DMS153 (cell line): Measurements from ENCODE around the gene NEU2.
"Not testable (repeated sequence)": the region's sequence is repeated elsewhere in the genome, so short reads cannot be mapped to it uniquely, and the experiment has no call there.

ENCODE experiments used
- DNase-seq: peaks from one replicate; lab custom pipeline; 2025; lab: John Stamatoyannopoulos, UW

The NEU2 gene

DNA sequence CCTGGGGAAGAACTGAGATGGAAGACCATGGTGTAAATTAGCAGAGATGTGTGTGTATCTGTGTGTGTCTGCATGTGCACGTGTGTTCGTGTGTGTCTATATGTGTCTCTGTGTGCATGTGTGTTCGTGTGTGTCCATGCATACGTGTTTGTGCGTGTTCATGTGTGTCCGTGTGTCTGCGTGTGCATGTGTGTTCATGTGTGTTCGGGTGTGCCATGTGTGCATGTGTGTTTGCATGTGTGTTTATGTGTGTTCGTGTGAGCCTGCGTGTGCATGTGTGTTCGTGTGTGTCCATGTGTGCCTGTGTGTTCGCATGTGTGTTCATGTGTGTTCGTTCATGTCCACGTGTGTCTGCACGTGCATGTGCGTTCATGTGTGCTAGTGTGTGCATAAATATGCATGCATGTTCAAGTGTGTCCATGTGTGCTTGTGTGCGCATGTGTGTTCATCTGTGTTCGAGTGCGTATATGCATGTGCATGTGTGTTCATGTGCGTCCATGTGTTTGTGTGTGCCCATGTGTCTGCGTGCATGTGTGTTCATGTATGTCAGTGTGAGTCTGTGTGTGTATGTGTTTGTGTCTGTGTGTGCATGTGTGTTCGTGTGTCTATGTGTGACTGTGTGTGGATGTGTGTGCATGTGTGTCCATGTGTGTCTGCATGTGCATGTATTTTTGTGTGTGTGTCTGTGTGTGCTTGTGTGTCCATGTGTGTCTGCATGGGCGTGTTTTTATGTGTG is 3.1 kb downstream of the NEU2 start:
- no peak for DNase-seq

GRCh38 chr2:233036162-233036838 is 3.8 kb downstream of the NEU2 start:
- no peak for DNase-seq

DNA sequence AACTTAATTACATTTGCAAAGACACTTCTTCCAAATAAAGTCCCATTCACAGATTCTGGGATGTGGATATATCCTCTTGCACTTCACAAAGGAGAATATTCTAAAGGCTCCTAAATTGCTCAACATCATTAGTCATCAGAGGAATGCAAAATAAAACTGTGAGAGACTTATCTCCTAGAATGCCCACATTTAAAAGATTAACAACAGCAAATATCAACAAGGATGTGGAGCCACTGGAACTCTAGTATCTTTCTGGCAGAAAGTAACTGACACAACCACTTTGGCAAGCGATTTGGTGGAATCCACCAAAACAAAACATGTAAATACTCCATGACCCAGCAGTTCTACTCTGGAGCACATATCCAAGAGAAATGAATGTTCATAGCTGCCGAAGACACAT is 4.6 kb downstream of the NEU2 start:
- no peak for DNase-seq

GRCh38 chr2:233039212-233039845 is 6.9 kb downstream of the NEU2 start:
- DNase-seq: no peak

GRCh38 chr2:233039846-233040530 is 7.5 kb downstream of the NEU2 start:
- no peak for DNase-seq

DNA sequence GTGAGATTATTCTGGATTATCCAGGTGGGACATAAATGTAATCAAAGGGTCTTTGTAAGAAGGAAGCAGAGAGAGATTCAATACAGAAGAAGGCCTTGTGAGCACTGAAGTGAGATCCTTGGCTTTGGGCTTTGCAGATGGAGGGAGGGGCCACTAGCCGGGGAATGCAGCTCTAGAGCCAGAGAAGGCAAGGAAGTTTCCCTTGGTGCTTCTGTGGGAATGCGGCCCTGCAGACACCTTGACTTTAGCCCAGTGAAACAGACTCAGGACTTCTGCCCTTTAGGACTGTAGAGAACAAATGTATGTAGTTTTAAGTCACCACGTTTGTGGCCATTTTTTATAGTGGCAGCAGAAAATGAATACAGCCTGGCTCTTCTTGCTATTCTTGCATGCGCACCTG is 8.1 kb downstream of the NEU2 start:
- no peak for DNase-seq

DNA sequence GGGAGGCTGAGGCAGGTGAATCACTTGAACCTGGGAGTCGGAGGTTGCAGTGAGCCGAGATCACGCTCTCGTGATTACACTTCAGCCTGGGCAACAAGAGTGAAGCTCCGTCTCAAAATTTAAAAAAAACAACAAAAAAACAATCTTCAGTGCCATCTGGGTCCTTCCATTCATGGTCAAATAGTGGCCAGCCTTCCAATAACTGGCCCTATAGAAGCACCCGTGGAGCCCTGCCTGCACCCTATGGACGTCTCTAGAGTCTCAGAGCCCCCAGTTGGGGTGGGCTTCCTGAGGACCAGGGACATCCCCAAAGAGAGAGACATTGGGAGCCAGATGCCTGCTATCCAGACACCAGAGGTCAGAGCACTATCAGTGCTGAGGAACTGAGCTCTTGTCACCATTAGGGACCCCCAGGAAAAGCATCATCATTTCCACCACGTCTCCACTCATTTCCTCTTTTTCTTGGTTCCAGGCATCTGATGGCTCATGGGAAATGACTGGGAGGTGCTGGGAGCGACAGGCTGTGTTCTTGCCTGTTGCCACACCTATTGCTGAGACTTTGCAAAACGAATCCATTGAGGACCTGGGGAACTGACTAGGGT is 9.4 kb downstream of the NEU2 start:
- no peak for DNase-seq

DNA sequence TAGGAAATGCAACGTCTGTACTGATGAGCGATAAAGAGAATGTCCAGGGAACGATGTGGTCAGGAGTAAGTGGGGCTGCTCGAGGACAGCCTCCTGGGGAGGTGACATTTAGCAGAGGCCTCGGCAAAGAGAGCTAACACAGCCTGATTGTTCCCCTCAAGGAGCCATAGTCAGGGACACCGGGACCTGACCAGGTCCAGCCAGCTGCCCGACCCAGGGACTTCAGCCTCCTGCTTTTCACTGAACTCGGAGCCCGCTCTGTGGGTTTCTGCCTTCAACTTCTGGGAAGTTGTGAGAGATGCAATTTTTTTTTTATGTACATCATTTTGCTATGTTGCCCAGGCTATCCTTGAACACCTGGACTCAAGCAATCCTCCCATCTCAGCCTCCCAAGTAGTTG is 10.1 kb downstream of the NEU2 start:
- DNase-seq: no peak

DNA sequence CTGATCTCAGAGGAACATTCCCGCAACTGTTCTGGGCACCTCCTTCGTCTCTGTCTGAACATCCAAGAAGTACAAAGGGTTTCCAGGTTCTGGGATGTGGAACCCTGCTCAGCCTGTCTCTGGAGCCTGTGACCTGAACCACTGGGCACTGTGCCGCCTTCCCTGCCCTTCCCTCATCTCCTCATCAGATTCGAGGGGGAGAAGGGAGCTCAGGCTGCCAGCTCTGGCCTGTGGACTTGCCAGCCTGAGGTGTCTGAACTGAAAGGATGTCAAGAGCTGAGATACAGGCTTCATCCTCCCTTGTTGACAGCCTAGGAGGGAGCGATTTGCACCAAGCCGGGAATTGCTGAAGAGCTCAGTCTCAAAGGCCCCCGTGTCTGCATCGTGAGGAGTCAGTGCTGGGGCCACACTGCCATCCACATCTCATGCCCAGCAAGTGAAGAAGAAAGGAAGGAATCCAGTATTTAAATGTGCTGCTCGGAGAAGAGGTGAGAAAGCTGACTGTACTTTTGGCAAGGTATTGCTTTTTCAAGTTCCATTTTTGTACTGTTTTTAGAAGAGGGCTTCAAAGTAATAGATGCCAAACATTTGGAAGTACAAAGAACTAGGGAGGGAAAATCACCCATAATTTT is 12.6 kb downstream of the NEU2 start:
- no peak for DNase-seq

GRCh38 chr2:233047206-233047605 is 14.7 kb downstream of the NEU2 start:
- no peak for DNase-seq

GRCh38 chr2:233047667-233048066 is 15.2 kb downstream of the NEU2 start:
- DNase-seq: no peak

GRCh38 chr2:233048569-233049193 is 16.2 kb downstream of the NEU2 start:
- no peak for DNase-seq

GRCh38 chr2:233049194-233049761 is 16.8 kb downstream of the NEU2 start:
- DNase-seq: no peak

DNA sequence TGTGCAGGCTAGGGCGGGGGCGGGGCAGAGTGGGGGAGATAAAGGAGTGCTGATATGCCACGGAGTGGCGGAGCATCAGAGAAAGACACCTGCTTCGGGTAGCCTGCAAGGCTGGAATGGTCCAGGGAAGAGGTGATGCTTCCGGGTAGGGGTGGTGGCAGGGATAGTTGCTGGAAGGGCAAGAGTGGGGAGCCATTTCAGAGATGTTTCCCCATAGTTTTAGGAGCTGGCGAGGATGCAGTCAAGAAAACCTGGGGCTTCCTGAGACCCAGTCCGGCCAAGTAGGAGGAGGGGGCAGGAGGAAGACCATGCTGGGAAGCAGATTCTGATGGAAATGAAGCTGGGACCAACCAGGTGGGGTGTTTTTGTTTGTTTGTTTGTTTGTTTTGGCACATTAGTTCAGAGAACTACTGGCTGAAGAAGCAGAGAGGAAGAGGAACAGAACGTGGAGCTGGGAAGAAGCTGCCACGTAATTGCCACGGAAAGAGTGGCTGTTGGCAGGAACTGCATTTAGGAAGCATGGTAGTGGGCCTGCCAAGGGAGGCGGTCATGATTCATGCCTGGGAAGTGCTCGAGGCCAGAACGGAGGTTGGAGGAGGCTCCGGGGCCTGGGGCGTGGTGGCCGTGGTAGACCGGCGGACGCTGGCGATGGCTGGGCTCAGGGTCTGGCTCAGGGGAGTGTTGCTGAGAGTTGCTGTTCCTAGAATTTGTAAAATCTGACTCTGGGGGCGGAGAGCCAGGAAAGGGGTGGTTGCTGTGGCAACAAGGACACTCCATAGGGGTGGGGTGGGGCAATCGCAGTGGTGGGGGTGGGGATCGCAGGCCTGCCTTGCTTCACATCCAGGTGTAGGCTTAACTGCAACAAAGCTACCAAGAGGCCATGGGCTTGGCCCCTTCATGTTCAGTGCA is 19.0 kb downstream of the NEU2 start:
- no peak for DNase-seq

DNA sequence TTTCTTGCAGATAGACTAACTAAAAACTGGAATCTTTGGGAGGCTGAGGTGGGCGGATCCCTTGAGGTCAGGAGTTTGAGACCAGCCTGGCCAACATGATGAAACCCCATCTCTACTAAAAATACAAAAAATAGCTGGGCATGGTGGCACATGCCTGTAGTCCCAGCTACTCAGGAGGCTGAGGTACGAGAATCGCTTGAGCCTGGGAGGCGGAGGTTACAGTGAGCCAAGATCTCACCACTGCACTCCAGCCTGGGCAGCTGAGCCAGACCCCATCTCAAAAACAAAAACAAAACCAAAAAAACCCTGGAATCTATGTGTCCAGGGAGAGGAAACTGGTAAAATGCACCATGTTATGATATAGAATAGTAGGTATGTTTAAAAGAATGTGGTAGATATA is 20.0 kb downstream of the NEU2 start:
- not testable (repeated sequence) for DNase-seq

- peak; percentile 8 for DNase-seq
These were observed 21.7 kb downstream of the NEU2 start for GRCh38 chr2:233053928-233054784.

- no peak for DNase-seq
These were observed 22.9 kb downstream of the NEU2 start for GRCh38 chr2:233055362-233055761.

- no peak for DNase-seq
These were observed 24.6 kb downstream of the NEU2 start for GRCh38 chr2:233056961-233057605.
